ENCODE results near the gene GPR137B.

DNA sequence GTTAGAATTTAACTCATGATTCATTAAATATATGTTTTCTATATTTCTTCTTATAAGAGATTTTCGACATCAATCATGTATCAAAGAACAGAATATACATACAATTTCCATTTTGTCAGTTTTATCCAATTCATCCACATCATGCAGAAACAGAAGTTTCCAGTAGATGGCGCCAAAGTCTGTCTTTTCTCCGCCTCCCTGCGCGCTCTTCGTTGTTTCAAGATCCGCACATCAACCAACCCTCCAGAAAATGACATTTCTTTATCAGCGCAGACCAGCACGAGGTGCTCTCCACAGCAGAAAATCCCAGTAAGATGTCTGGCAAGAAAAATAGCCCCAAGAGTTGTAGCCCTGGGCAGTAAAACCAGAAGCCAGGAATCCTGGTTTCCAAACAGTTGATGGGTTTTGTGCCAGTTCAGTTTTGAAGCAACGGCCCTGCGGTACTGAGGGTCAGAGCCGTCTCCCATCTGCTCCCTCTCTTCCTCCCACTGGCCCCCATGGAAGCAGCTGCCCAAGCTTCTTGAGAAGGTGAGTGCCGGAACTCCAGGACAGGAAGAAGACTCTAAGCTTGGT, 38.6 kb upstream of the GPR137B start:
- TF ChIP-seq, protein P1, sequence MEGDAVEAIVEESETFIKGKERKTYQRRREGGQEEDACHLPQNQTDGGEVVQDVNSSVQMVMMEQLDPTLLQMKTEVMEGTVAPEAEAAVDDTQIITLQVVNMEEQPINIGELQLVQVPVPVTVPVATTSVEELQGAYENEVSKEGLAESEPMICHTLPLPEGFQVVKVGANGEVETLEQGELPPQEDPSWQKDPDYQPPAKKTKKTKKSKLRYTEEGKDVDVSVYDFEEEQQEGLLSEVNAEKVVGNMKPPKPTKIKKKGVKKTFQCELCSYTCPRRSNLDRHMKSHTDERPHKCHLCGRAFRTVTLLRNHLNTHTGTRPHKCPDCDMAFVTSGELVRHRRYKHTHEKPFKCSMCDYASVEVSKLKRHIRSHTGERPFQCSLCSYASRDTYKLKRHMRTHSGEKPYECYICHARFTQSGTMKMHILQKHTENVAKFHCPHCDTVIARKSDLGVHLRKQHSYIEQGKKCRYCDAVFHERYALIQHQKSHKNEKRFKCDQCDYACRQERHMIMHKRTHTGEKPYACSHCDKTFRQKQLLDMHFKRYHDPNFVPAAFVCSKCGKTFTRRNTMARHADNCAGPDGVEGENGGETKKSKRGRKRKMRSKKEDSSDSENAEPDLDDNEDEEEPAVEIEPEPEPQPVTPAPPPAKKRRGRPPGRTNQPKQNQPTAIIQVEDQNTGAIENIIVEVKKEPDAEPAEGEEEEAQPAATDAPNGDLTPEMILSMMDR (IDR thresholded peaks at IDR 0.05), result peak; percentile 63 to 80 (median 72)
- no peak for TF ChIP-seq POLR2A (IDR thresholded peaks at IDR 0.05)
